Transverse colon (tissue), 4 donors: ENCODE data around the gene TNFRSF14. TPM values are rescaled to one million over a fixed set of nuclear protein-coding genes. Genes with fewer than 3 reads are reported as not detected.
"Not testable (repeated sequence)": the region's sequence is repeated elsewhere in the genome, so short reads cannot be mapped to it uniquely, and the experiment has no call there.

Experiments
- DNase-seq: peaks from one replicate; pipeline ENCODE4 v3.0.0-alpha.2; 2019
- H3K27ac ChIP-seq, 4 donors: fragments of 200-600 bp; sonication (generic); 2 replicates each; pipeline ENCODE4 v1.5.1; 2016 to 2018; ENCODE audit warnings: inconsistent platforms in 4 of 4
- H3K27me3 ChIP-seq: fragments of 200-600 bp; sonication (generic); 2 replicates; pipeline ENCODE4 v1.5.1; 2017; ENCODE audit warnings: inconsistent platforms
- H3K36me3 ChIP-seq, 4 donors: fragments of 200-600 bp; sonication (generic); 2 replicates each; pipeline ENCODE4 v1.5.1; 2017 to 2019; ENCODE audit warnings: inconsistent platforms in 4 of 4
- H3K4me1 ChIP-seq, 4 donors: fragments of 200-600 bp; sonication (generic); 2 replicates each; pipeline ENCODE4 v1.5.1; 2017 to 2020; ENCODE audit warnings: inconsistent platforms in 4 of 4
- H3K4me3 ChIP-seq, 4 donors: fragments of 200-600 bp; sonication (generic); 1 replicate in 1 of 4; 2 replicates in 3 of 4; pipeline versions ENCODE4 v1.5.1 to v1.6.1; 2017 to 2019; ENCODE audit warnings: inconsistent platforms in 4 of 4
- H3K9me3 ChIP-seq, 2 donors: fragments of 200-600 bp; sonication (generic); 2 replicates each; pipeline ENCODE4 v1.5.1; 2017 to 2019; ENCODE audit warnings: inconsistent platforms in 2 of 2
- CTCF ChIP-seq, 5 experiments: fragments of 200-600 bp in 3 of 5; fragments of 450-650 bp in 2 of 5; sonication (generic) in 3 of 5; IDR thresholded peaks; 1 replicate in 2 of 5; 2 replicates in 3 of 5; pipeline ENCODE4 v1.5.1; 2016 to 2017; ENCODE audit warnings: antibody characterized with exemption in 5 of 5, inconsistent platforms in 3 of 5, mild to moderate bottlenecking in 2 of 5, moderate library complexity in 1 of 5
- EP300 ChIP-seq: sonication (generic); formaldehyde crosslinking; IDR thresholded peaks from one replicate; pipeline ENCODE4 v1.6.1; 2017; ENCODE audit warnings: antibody characterized with exemption, low read depth
- POLR2A ChIP-seq: fragments of 450-650 bp; IDR thresholded peaks from one replicate; pipeline ENCODE4 v1.6.1; 2016; ENCODE audit warnings: antibody characterized with exemption, mild to moderate bottlenecking, moderate library complexity
- POLR2AphosphoS5 ChIP-seq, 3 donors: sonication (generic); formaldehyde crosslinking; IDR thresholded peaks; one replicate each; pipeline ENCODE4 v1.6.1; 2016; ENCODE audit warnings: antibody characterized with exemption in 3 of 3
- WGBS, 2 donors: methylation state at CpG; one replicate each; pipeline ENCODE4 v1.1.5; 2018; ENCODE audit warnings: low coverage in 1 of 2; 5-methylcytosine and 5-hydroxymethylcytosine counted together
- in situ Hi-C, 4 donors: fragments of 200-750 bp; cut with MboI; loops; one replicate each; pipeline versions ENCODE4 v1.15.0 to v1.15.1; 2017; ENCODE audit warnings: low sequenced_read_pairs in 3 of 4, low pct_ligation_motif_present in 1 of 4, low pct_unique_long_range_greater_than_20kb in 1 of 4
- intact Hi-C: fragments of 100-400 bp; cut with DNase I; formaldehyde crosslinking; loops from one replicate; pipeline ENCODE4 v1.15.1; 2023; ENCODE audit warnings: low total_unique reads
- total RNA-seq, 4 donors: library from RNA; depleted of rRNA; stranded (reverse); fragments of >200 nt; gene quantifications; one replicate each; pipeline ENCODE4 v1.1.0, GENCODE V29; 2016

The TNFRSF14 gene
- total RNA-seq, 4 donors from 2014 or later = 178 to 758 (median 278) TPM

GRCh38 chr1:2564815-2565374 is 8.7 kb downstream of the TNFRSF14 start:
- intact Hi-C loops = no loop called here
- Histone ChIP-seq H3K27ac (peak overlapping the region in 2 of 4 donors; percentile 30 to 57), H3K36me3 (peaks cover 0 to 10% (median 0%) of the 10 kb centered on the region in 4 donors), H3K4me1 (peaks cover 0 to 21% (median 14%) of the 10 kb centered on the region in 4 donors), H3K4me3 (no peak overlapping the region), H3K27me3 (no peaks in the 10 kb centered on the region), H3K9me3 (no peaks in the 10 kb centered on the region)
- 39% methylated on average over 14 of the region's 14 CpGs; no CpG with 5 or more reads in 1 of the 2 donors for WGBS, 2 donors
- in situ Hi-C loops = loop anchor here in 1 of 4 donors (25.0 kb wide), 1 partner anchor 153 kb away; the partner anchor contains the start of gene PEX10
- no peak for TF ChIP-seq EP300
- TF ChIP-seq CTCF (IDR thresholded peaks at IDR 0.05) = no peak
- TF ChIP-seq POLR2AphosphoS5 (IDR thresholded peaks at IDR 0.05) = peak in 1 of 3 donors; percentile 2
- TF ChIP-seq POLR2A = peak; percentile 9
- DNase-seq = no peak

- no peak for DNase-seq
- Histone ChIP-seq H3K4me1 (peaks cover 0 to 21% (median 12%) of the 10 kb centered on the region in 4 donors), H3K27me3 (no peaks in the 10 kb centered on the region), H3K27ac (no peak overlapping the region), H3K4me3 (no peak overlapping the region), H3K36me3 (peaks cover 0 to 10% (median 0%) of the 10 kb centered on the region in 4 donors), H3K9me3 (no peaks in the 10 kb centered on the region)
- 25 to 76% methylated on average over 2 to 34 of the region's 34 CpGs for WGBS, 2 donors
- in situ Hi-C loops = loop anchor here in 1 of 4 donors (25.0 kb wide), 1 partner anchor 154 kb away; the partner anchor contains the start of gene PEX10
- intact Hi-C loops = no loop called here
- no peak for TF ChIP-seq POLR2A
- TF ChIP-seq EP300 = no peak
- no peak for TF ChIP-seq POLR2AphosphoS5 (IDR thresholded peaks at IDR 0.05)
- no peak for TF ChIP-seq CTCF (IDR thresholded peaks at IDR 0.05)
Measured at GRCh38 chr1:2566101-2567045, 10.2 kb downstream of the TNFRSF14 start.

- WGBS, 2 donors = 76% methylated on average over 16 of the region's 16 CpGs; no CpG with 5 or more reads in 1 of the 2 donors
- Histone ChIP-seq H3K36me3 (peaks cover 0 to 6% (median 0%) of the 10 kb centered on the region in 4 donors), H3K27ac (no peak overlapping the region), H3K4me3 (no peak overlapping the region), H3K9me3 (no peaks in the 10 kb centered on the region), H3K4me1 (peaks cover 0 to 21% (median 12%) of the 10 kb centered on the region in 4 donors), H3K27me3 (no peaks in the 10 kb centered on the region)
- no peak for DNase-seq
- intact Hi-C loops = no loop called here
- TF ChIP-seq POLR2A = peak; percentile 8
- TF ChIP-seq EP300 = no peak
- no peak for TF ChIP-seq CTCF (IDR thresholded peaks at IDR 0.05)
- TF ChIP-seq POLR2AphosphoS5 (IDR thresholded peaks at IDR 0.05) = peak in 1 of 3 donors; percentile 6
- in situ Hi-C loops = loop anchor here in 1 of 4 donors (25.0 kb wide), 1 partner anchor 155 kb away; the partner anchor contains the start of gene PEX10
Measured at GRCh38 chr1:2567083-2567679, 11.0 kb downstream of the TNFRSF14 start.

GRCh38 chr1:2568187-2568816 is 12.1 kb downstream of the TNFRSF14 start:
- H3K36me3 ChIP-seq, intact Hi-C loops, H3K9me3 ChIP-seq, DNase-seq, H3K27ac ChIP-seq, H3K27me3 ChIP-seq, H3K4me3 ChIP-seq: not testable (repeated sequence)
- in situ Hi-C loops = loop anchor here in 1 of 4 donors (25.0 kb wide), 1 partner anchor 156 kb away; the partner anchor contains the start of gene PEX10
- H3K4me1 ChIP-seq = peaks cover 0 to 21% (median 12%) of the 10 kb centered on the region in 4 donors
- 53% methylated on average over 8 of the region's 17 CpGs; no CpG with 5 or more reads in 1 of the 2 donors for whole genome bisulfite sequencing, 2 donors
